SU-DHL-6 (cell line): ENCODE results near the gene APOC3.

Source experiments
- H2AFZ ChIP-seq: fragments of 200-600 bp; sonication (generic); 2 replicates; pipeline ENCODE4 v1.6.1; 2014; ENCODE audit warnings: low read depth, mild to moderate bottlenecking, moderate library complexity, mixed read lengths, antibody characterized with exemption, low read length; ENCODE audit not compliant: severe bottlenecking
- H3F3A ChIP-seq: fragments of 200-600 bp; shearing (Covaris generic); 2 replicates; pipeline ENCODE4 v1.6.0; 2016; ENCODE audit warnings: antibody characterized with exemption, mild to moderate bottlenecking; ENCODE audit not compliant: insufficient read depth
- H3K27ac ChIP-seq: fragments of 200-600 bp; sonication (generic); 2 replicates; pipeline ENCODE4 v1.5.1; 2016; ENCODE audit warnings: low read depth, mild to moderate bottlenecking, low read length, moderate library complexity, mixed read lengths
- H3K27me3 ChIP-seq: fragments of 200-600 bp; sonication (generic), shearing (Covaris generic); 2 replicates; pipeline ENCODE4 v1.6.0; 2014; ENCODE audit warnings: mild to moderate bottlenecking, low read length
- H3K36me3 ChIP-seq: fragments of 200-600 bp; sonication (generic); 2 replicates; pipeline ENCODE4 v1.6.1; 2014; ENCODE audit warnings: mild to moderate bottlenecking, low read length, mixed read lengths
- H3K4me2 ChIP-seq: fragments of 300-600, 200-600 bp; shearing (Covaris generic), sonication (generic); 2 replicates; pipeline ENCODE4 v1.6.0; 2014; ENCODE audit warnings: low read length, low read depth, mild to moderate bottlenecking; ENCODE audit not compliant: poor library complexity, severe bottlenecking
- H3K4me3 ChIP-seq: fragments of 200-600 bp; sonication (generic); 2 replicates; pipeline ENCODE4 v1.5.1; 2014; ENCODE audit warnings: antibody characterized with exemption, low read length, mild to moderate bottlenecking, mixed read lengths; ENCODE audit not compliant: insufficient read depth, poor library complexity, severe bottlenecking
- H3K79me2 ChIP-seq: fragments of 200-600 bp; sonication (generic); 2 replicates; pipeline ENCODE4 v1.6.1; 2014; ENCODE audit warnings: mild to moderate bottlenecking, low read length, moderate library complexity; ENCODE audit not compliant: insufficient read depth
- H3K9ac ChIP-seq: fragments of 200-600 bp; sonication (generic); 2 replicates; pipeline ENCODE4 v1.7.0; 2014; ENCODE audit warnings: mild to moderate bottlenecking, low read length
- H3K9me2 ChIP-seq: fragments of 200-600 bp; sonication (generic); replicated peaks from 2 replicates; pipeline ENCODE4 v1.6.1; 2014; ENCODE audit warnings: low read length; ENCODE audit not compliant: insufficient read depth
- H3K9me3 ChIP-seq: fragments of 200-600 bp; sonication (generic); 2 replicates; pipeline ENCODE4 v1.6.1; 2014; ENCODE audit warnings: low read length, mixed read lengths; ENCODE audit not compliant: insufficient read depth
- H4K20me1 ChIP-seq: fragments of 200-600 bp; sonication (generic); 2 replicates; pipeline ENCODE4 v1.6.1; 2014; ENCODE audit warnings: low read depth, mild to moderate bottlenecking, antibody characterized with exemption, low read length, moderate library complexity, mixed read lengths
- CTCF ChIP-seq: fragments of 200-600 bp; sonication (generic); IDR thresholded peaks from one replicate; pipeline ENCODE4 v1.5.1; 2017; ENCODE audit warnings: antibody characterized with exemption, mild to moderate bottlenecking, low read length, moderate library complexity; ENCODE audit not compliant: insufficient read depth, poor library complexity, severe bottlenecking
- EZH2phosphoT487 ChIP-seq: fragments of 200-600 bp; sonication (generic), shearing (Covaris generic); conservative IDR thresholded peaks from 2 replicates; pipeline ENCODE4 v1.6.1; 2018; ENCODE audit warnings: mild to moderate bottlenecking, antibody characterized with exemption, low read length, moderate library complexity, mixed read lengths

APOC3 gene

GRCh38 chr11:116856423-116856822 lies 26.7 kb downstream of the APOC3 start:
- no peak overlapping the region for H3K9ac ChIP-seq
- no peaks in the 10 kb centered on the region for H3K79me2 ChIP-seq
- H3K36me3 ChIP-seq = no peaks in the 10 kb centered on the region
- H3K4me2 ChIP-seq = no peak overlapping the region
- no peaks in the 10 kb centered on the region for H3K9me3 ChIP-seq
- no peak overlapping the region for H3K4me3 ChIP-seq
- H2AFZ ChIP-seq = no peak overlapping the region
- TF ChIP-seq EZH2phosphoT487 = no peak
- TF ChIP-seq CTCF = no peak
- no peaks in the 10 kb centered on the region for H3K9me2 ChIP-seq
- no peak overlapping the region for H3K27ac ChIP-seq
- H3K27me3 ChIP-seq = no peaks in the 10 kb centered on the region
- H3F3A ChIP-seq = no peaks in the 10 kb centered on the region
- no peaks in the 10 kb centered on the region for H4K20me1 ChIP-seq

GRCh38 chr11:116857316-116857715 lies 27.6 kb downstream of the APOC3 start:
- H3K36me3 ChIP-seq = no peaks in the 10 kb centered on the region
- no peak overlapping the region for H3K4me2 ChIP-seq
- no peaks in the 10 kb centered on the region for H3K9me2 ChIP-seq
- H3F3A ChIP-seq = no peaks in the 10 kb centered on the region
- H3K27me3 ChIP-seq = no peaks in the 10 kb centered on the region
- no peak for TF ChIP-seq EZH2phosphoT487
- TF ChIP-seq CTCF = no peak
- H3K9me3 ChIP-seq = no peaks in the 10 kb centered on the region
- no peak overlapping the region for H3K27ac ChIP-seq
- H2AFZ ChIP-seq = no peak overlapping the region
- H4K20me1 ChIP-seq = no peaks in the 10 kb centered on the region
- no peak overlapping the region for H3K9ac ChIP-seq
- H3K4me3 ChIP-seq = no peak overlapping the region
- H3K79me2 ChIP-seq = no peaks in the 10 kb centered on the region

GRCh38 chr11:116857936-116858335 lies 28.2 kb downstream of the APOC3 start:
- H3K9me3 ChIP-seq = no peaks in the 10 kb centered on the region
- H3K9me2 ChIP-seq = no peaks in the 10 kb centered on the region
- H3K4me2 ChIP-seq = no peak overlapping the region
- no peak overlapping the region for H3K4me3 ChIP-seq
- H3K9ac ChIP-seq = no peak overlapping the region
- no peak overlapping the region for H2AFZ ChIP-seq
- no peaks in the 10 kb centered on the region for H3K27me3 ChIP-seq
- H3K79me2 ChIP-seq = no peaks in the 10 kb centered on the region
- no peaks in the 10 kb centered on the region for H3F3A ChIP-seq
- no peak overlapping the region for H3K27ac ChIP-seq
- no peak for TF ChIP-seq CTCF
- TF ChIP-seq EZH2phosphoT487 = no peak
- H3K36me3 ChIP-seq = no peaks in the 10 kb centered on the region
- H4K20me1 ChIP-seq = no peaks in the 10 kb centered on the region

- Histone ChIP-seq H3K9me2 (no peaks in the 10 kb centered on the region), H3K9ac (no peak overlapping the region), H3K4me2 (no peak overlapping the region), H3K9me3 (no peaks in the 10 kb centered on the region), H3K27me3 (no peaks in the 10 kb centered on the region), H3K36me3 (no peaks in the 10 kb centered on the region), H3F3A (no peaks in the 10 kb centered on the region), H3K4me3 (no peak overlapping the region), H3K79me2 (no peaks in the 10 kb centered on the region), H4K20me1 (no peaks in the 10 kb centered on the region), H3K27ac (no peak overlapping the region), H2AFZ (no peak overlapping the region)
- TF ChIP-seq CTCF (no peak), EZH2phosphoT487 (no peak)
Observed at GRCh38 chr11:116859175-116859574, 29.5 kb downstream of the APOC3 start.
